ENCODE results near the gene ZNF438.

Gene ZNF438

DNA sequence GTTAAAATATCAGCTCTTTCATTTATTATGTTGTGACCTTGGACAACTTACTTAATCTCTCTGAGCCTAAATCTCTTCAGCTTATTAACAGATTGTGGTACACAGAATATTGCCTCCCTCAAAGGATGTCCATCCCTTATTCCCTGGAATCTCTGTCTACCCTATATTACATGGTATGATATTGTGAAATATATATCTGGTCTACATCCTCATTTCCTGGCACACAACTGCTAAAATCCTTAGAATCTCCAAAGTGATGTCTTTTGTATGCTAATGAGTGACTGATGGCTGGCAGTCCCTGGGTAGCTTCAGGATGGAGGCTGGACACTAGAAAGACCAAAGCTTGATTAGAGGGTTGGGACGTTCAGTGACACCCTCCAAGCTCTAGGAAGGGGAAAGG lies 25.8 kb downstream of the ZNF438 start:
- H3K4me3 ChIP-seq (ENCODE audit: low read depth, low read length), result no peak overlapping the region
- TF ChIP-seq, protein P1, sequence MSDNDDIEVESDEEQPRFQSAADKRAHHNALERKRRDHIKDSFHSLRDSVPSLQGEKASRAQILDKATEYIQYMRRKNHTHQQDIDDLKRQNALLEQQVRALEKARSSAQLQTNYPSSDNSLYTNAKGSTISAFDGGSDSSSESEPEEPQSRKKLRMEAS (IDR thresholded peaks at IDR 0.05; ENCODE audit: low read depth, low read length), result no peak
- TF ChIP-seq, protein P2, sequence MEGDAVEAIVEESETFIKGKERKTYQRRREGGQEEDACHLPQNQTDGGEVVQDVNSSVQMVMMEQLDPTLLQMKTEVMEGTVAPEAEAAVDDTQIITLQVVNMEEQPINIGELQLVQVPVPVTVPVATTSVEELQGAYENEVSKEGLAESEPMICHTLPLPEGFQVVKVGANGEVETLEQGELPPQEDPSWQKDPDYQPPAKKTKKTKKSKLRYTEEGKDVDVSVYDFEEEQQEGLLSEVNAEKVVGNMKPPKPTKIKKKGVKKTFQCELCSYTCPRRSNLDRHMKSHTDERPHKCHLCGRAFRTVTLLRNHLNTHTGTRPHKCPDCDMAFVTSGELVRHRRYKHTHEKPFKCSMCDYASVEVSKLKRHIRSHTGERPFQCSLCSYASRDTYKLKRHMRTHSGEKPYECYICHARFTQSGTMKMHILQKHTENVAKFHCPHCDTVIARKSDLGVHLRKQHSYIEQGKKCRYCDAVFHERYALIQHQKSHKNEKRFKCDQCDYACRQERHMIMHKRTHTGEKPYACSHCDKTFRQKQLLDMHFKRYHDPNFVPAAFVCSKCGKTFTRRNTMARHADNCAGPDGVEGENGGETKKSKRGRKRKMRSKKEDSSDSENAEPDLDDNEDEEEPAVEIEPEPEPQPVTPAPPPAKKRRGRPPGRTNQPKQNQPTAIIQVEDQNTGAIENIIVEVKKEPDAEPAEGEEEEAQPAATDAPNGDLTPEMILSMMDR (IDR thresholded peaks at IDR 0.05; ENCODE audit: low read depth, low read length), result no peak
- TF ChIP-seq MYC (IDR thresholded peaks at IDR 0.05; ENCODE audit: low read depth, low read length) (no peak), POLR2A (IDR thresholded peaks at IDR 0.05; ENCODE audit: extremely low read depth, insufficient read length) (no peak)
- DNase-seq (ENCODE audit: low read depth), result no peak

DNA sequence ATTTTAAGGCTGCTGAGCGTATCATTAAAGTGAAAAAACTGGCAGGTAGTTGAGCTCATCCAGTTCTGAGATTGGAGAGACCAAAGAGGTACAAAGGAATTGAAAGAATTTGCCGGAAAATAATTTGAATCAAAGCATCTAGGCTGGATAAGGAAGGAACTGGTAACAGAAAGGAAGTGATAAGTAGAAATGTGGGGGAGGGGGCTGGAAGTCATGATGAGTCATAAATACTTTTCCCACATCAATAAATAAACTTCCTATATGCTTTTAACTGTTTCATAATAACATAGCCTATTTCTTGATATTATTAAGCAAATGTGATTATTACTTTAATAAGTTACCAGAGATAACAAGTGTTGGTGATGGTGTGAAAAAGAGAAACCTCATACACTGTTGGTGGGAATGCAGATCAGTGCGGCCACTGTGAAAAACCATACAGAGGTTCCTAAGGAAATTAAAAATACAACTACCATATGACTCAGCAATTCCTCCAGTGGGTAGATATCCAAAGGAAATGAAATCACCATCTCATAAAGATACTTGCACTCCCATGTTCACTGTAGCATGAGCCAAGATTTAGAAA lies 27.0 kb downstream of the ZNF438 start:
- no peak overlapping the region for H3K4me3 ChIP-seq (ENCODE audit: low read depth, low read length)
- no peak for TF ChIP-seq MYC (IDR thresholded peaks at IDR 0.05; ENCODE audit: low read depth, low read length)
- TF ChIP-seq, protein P2 (IDR thresholded peaks at IDR 0.05; ENCODE audit: low read depth, low read length), result no peak
- TF ChIP-seq POLR2A (IDR thresholded peaks at IDR 0.05; ENCODE audit: extremely low read depth, insufficient read length), result no peak
- TF ChIP-seq, protein P1 (IDR thresholded peaks at IDR 0.05; ENCODE audit: low read depth, low read length), result no peak
- peak; percentile 30 for DNase-seq (ENCODE audit: low read depth)

DNA sequence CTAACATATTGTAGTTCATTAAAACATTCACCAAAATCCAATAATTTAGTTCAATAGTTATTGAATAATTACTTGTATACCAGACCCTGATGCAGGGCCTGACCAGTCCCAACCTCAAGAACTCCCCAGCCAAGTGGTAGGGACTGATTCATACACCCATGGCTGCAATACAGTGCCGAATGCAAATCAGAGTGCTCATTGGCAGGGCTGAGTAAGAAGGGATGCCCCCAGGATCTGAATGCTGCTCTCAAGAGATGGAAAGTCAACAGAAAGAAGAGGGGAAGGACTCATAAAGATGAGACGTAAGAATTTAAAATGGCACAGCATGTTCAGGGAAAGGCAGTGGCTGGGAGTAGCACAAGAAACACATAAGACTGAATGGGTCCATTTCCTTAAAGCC lies 29.9 kb downstream of the ZNF438 start:
- TF ChIP-seq, protein P1 (IDR thresholded peaks at IDR 0.05; ENCODE audit: low read depth, low read length), result no peak
- no peak overlapping the region for H3K4me3 ChIP-seq (ENCODE audit: low read depth, low read length)
- DNase-seq (ENCODE audit: low read depth), result no peak

DNA sequence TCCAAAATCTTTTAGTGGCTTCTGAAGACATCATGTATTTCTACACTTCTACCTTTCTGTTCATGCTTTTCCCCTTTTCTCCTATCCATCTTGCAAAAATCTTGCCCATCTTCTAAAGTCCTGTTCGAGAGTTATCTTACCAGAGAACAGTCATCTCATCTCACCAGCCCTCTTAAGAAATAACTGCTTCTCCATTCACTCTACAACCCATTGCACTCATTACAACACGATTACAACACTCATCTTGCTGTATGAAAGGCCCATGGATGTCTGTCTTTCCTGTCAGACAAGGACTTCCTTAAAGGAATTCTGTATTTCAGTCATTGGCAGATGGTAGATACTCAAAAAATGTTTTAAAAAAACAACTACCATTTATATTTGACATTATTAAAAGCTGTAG lies 30.8 kb downstream of the ZNF438 start:
- TF ChIP-seq, protein P1 (IDR thresholded peaks at IDR 0.05; ENCODE audit: low read depth, low read length), result no peak
- TF ChIP-seq POLR2A (IDR thresholded peaks at IDR 0.05; ENCODE audit: extremely low read depth, insufficient read length) (no peak), MYC (IDR thresholded peaks at IDR 0.05; ENCODE audit: low read depth, low read length) (no peak)
- TF ChIP-seq, protein P2 (IDR thresholded peaks at IDR 0.05; ENCODE audit: low read depth, low read length), result no peak
- peak; percentile 79 for DNase-seq (ENCODE audit: low read depth)
- no peak overlapping the region for H3K4me3 ChIP-seq (ENCODE audit: low read depth, low read length)

DNA sequence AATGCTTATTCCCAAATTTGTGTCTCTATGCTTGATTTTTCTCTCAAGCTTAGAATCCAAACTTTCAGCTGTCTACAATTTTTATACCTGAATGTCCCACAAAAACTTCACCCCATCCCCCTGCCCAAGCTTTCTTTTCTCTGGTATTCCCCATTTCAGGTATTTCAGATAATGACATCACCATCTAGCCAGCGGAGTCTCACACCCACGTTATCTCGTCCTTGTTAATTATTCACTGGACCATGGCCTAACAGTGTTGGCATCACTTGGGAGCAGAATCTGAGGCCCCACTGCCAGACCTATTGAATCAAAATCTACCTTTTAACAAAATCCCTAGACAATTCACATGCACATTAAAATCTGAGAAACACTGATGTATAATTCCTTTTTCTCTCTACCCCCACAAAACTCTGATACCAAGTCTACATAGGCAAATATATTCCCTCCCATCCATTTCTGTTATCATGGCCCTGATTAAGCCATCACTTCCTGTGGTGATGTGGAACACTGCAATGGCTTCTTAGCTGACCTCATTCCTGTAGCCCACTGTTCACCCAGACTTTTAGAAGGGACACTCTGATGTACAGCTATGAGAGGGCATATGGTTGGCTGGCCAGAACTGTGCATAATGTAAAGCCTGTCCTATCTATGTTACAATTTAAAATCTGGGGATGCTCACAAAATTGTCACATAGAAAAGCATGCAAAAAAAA lies 31.4 kb downstream of the ZNF438 start:
- no peak overlapping the region for H3K4me3 ChIP-seq (ENCODE audit: low read depth, low read length)
- peak; percentile 38 for DNase-seq (ENCODE audit: low read depth)
- TF ChIP-seq MYC (IDR thresholded peaks at IDR 0.05; ENCODE audit: low read depth, low read length) (no peak), POLR2A (IDR thresholded peaks at IDR 0.05; ENCODE audit: extremely low read depth, insufficient read length) (no peak)
- TF ChIP-seq, protein P1 (IDR thresholded peaks at IDR 0.05; ENCODE audit: low read depth, low read length), result no peak
- TF ChIP-seq, protein P2 (IDR thresholded peaks at IDR 0.05; ENCODE audit: low read depth, low read length), result no peak

DNA sequence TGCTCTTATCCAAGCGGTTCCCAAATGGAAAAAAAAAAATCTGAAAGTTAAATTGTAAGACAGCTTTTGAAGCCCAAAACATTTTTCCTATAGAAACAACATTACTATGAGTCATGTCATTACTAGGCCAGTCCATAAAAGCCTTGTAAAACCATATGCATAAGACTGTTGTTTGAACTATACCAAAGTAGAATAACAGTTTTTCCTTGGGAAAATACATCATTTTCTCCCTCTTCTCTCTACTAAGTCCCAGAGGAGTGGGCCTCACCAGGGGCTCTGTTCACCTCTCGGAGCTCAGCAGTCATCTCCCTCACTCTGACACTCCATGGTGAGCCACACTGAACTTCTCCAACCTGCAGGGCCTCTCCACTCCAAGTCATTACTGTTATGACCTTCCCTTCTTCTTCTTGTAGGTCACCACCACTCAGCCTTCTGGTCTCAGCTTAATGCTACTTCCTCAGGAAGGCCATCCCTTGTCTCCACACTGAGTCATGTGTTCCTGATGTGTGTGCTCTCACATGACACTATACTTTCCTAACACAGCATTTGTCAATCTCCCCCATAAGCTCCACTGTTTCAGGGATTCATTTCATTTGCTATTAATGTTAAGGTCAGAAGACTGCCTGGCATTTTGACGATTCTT lies 32.5 kb downstream of the ZNF438 start:
- DNase-seq (ENCODE audit: low read depth), result peak; percentile 87
- peak overlapping the region; percentile 41 for H3K4me3 ChIP-seq (ENCODE audit: low read depth, low read length)

More for the DNA sequence above, 32.5 kb downstream of the ZNF438 start:
- TF ChIP-seq, protein P2 (IDR thresholded peaks at IDR 0.05; ENCODE audit: low read depth, low read length), result no peak
- TF ChIP-seq MYC (IDR thresholded peaks at IDR 0.05; ENCODE audit: low read depth, low read length) (peak; percentile 76; the same call in 1 of the 2 replicates), POLR2A (IDR thresholded peaks at IDR 0.05; ENCODE audit: extremely low read depth, insufficient read length) (peak; percentile 29)
- TF ChIP-seq, protein P1 (IDR thresholded peaks at IDR 0.05; ENCODE audit: low read depth, low read length), result peak; percentile 70

All from NB4 (cell line).